GM18868 (cell line): ENCODE measurements around the gene MC1R.
"Not testable (repeated sequence)": the region's sequence is repeated elsewhere in the genome, so short reads cannot be mapped to it uniquely, and the experiment has no call there.

Experiments used
- ATAC-seq: cut with Tn5 transposase; IDR thresholded peaks from one replicate; pipeline ENCODE4 v1.9.1; 2021; ENCODE audit warnings: mild to moderate bottlenecking, moderate library complexity; ENCODE audit not compliant: unreplicated experiment

The MC1R gene

GRCh38 chr16:89958068-89958467 is 39.4 kb downstream of the MC1R start:
- ATAC-seq = no peak

DNA sequence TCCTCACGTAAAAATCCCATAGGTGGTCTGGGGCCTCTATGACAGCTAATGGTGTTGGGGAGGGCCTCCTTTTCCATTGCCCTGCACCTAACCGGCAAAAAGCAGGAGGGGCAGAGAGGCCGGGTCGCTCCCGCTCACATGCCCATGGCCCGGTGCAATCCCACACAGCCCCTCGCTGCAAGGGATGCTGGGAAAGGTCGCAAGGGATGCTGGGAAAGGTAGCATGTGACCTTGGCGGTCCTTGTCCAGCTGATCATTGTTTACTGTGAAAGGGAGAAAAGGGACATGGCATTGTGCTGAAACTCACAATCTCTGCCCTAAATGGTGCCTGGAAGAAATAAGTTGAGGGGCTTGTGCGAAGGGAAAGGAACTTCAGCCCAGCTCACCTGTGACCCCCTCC is 39.9 kb downstream of the MC1R start:
- no peak for ATAC-seq

DNA sequence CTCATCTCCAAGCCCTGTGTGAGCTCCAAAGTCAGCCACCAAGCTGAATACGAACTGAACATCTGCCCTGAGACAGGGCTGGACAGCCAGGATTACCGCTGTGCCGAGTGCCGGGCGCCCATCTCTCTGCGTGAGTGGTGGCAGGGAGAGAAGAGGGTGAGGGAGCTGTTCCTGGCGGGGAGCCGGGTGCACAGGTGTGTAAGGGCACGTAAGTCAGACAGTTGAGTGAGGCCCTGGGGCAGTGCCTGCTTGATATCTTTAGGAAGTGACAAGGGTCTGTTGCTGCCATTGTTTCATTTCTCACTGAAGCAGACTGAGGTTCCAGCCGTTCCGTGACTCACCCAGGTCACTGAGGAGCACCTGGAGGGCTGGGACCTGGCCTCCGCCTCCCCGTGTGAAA is 42.3 kb downstream of the MC1R start:
- ATAC-seq = no peak

GRCh38 chr16:89961920-89962319 is 43.3 kb downstream of the MC1R start:
- ATAC-seq = no peak

GRCh38 chr16:89962754-89963498 is 44.3 kb downstream of the MC1R start:
- ATAC-seq = no peak

DNA sequence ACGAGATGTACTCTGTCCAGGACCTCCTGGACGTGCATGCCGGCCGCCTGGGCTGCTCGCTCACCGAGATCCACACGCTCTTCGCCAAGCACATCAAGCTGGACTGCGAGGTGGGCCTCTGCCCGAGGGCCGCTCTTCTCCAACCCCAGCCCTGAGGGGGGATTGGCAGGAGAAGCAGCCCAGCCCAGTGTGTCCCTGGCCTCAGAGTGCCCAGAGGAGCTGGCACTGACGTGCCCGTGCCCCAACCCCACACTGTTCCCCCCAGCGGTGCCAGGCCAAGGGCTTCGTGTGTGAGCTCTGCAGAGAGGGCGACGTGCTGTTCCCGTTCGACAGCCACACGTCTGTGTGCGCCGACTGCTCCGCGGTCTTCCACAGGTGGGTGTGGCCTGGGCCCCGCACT is 45.5 kb downstream of the MC1R start:
- no peak for ATAC-seq

GRCh38 chr16:89965447-89966225 is 47.0 kb downstream of the MC1R start:
- no peak for ATAC-seq

GRCh38 chr16:89966756-89967155 is 48.1 kb downstream of the MC1R start:
- ATAC-seq = no peak

DNA sequence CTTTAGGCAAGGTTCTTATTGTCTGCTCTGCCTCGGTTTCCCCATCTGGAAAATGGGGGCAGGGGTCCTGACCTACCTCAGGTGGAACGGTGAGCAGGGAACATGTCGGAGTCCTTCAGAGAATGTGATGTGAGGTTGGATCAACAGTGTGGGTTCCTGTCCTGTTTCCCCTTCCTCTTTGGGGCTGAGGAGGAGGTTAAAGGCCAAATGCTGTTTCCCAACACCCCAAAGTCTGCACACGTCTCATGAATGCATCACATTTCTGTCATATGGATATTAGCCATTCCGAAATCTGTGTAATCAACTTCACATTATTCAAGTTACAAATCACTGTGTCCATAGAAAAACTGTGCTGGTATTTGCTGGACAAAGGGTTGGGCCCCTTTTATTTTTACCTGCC is 48.8 kb downstream of the MC1R start:
- ATAC-seq = not testable (repeated sequence)

DNA sequence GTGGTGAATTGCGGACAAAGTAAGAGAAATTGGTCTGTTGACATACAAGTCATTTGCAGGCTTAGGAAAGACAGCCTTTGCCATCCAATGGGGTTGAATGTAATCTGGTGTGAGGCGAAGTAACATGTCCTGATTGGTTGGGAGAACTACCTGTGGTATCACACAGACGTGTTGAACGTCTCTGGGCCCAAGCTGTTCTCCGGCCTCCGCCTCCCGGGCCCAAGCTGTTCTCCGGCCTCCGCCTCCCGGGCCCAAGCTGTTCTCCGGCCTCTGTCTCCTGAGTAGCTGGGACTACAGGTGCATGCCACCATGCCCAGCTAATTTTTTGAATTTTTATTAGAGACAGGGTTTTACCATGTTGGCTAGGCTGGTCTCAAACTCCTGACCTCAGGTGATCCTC is 49.4 kb downstream of the MC1R start:
- not testable (repeated sequence) for ATAC-seq

DNA sequence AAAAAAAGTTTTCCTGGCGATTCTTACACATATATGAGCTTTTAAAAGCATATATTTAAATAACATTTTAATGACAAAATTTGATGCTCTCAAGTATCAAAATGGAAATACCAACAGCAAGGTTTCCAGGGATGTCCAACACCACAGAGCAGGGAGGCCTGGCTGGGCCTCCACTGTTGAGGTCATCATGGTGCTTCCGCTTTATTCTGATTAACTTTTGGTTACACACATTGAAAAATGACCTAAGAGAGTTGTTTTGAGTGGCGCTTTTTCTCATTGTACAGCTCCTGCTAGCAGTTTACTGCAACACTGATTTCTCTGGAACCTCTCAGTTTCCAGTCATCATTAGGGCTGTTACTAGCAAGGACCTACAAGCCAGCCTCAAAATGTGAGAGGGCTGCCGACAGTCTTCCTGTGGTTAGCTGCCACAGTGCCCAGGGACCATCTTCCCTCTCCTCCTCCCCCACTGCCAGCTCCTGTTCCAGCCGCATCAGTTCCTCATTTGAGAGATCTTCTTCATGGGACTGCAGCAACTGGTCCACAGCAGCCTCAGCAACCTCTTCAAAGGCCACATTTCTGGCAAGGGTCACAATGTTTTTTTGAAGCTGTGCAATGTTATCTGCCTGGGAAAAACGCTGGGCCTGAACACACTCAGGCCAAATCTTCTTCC is 51.2 kb downstream of the MC1R start:
- no peak for ATAC-seq
